IMR-90 (cell line): Measurements from ENCODE around the gene KCTD16. TPM values are rescaled to one million over a fixed set of nuclear protein-coding genes. Genes with fewer than 3 reads are reported as not detected.

Experiments
- ATAC-seq: fragments of 200-7000 bp; cut with Tn5 transposase; 2 replicates; pipeline ENCODE4 v1.9.1; 2020; ENCODE audit warnings: low read depth, mild to moderate bottlenecking, moderate library complexity
- BruUV-seq: library from RNA; stranded (reverse); fragments of 400-500 nt; replicated peaks from 2 replicates; lab custom pipeline; 2021; lab: Mats Ljungman, UMichigan
- CTCF ChIA-PET: fragments of 300-600 bp; formaldehyde crosslinking; extraction: SDS; loops from one replicate; lab custom pipeline; 2021; ENCODE audit warnings: antibody characterized with exemption; lab: Yijun Ruan, JAX
- POLR2A ChIA-PET: fragments of 300-600 bp; sonication (Branson Sonifier 250); formaldehyde crosslinking; loops from one replicate; lab custom pipeline; 2022; ENCODE audit warnings: antibody characterized with exemption; ENCODE audit not compliant: unreplicated experiment; lab: Charles Lee
- DNase-seq: peaks from one replicate; pipeline ENCODE4 v3.0.0; 2013
- H2AFZ ChIP-seq: replicated peaks from 2 replicates; pipeline ENCODE3; 2013; ENCODE audit warnings: low read length, mild to moderate bottlenecking; ENCODE audit not compliant: poor library complexity
- H2AK5ac ChIP-seq: 2 replicates; pipeline ENCODE4 v1.6.1; 2013; ENCODE audit warnings: low read depth, low read length, inconsistent platforms
- H2AK9ac ChIP-seq: replicated peaks from 2 replicates; pipeline ENCODE3; 2013; ENCODE audit warnings: mild to moderate bottlenecking, low read depth, low read length, moderate library complexity; ENCODE audit not compliant: poor library complexity
- H2BK120ac ChIP-seq: 2 replicates; pipeline ENCODE4 v1.6.1; 2013; ENCODE audit warnings: low read depth, low read length, inconsistent platforms
- H2BK15ac ChIP-seq: 3 replicates; pipeline ENCODE4 v1.6.1; 2013; ENCODE audit warnings: low read depth, low read length, inconsistent platforms
- H2BK20ac ChIP-seq: 2 replicates; pipeline ENCODE4 v1.6.1; 2013; ENCODE audit warnings: low read depth, mild to moderate bottlenecking, inconsistent platforms, low read length, moderate library complexity
- H2BK5ac ChIP-seq: 2 replicates; pipeline ENCODE4 v1.6.1; 2013; ENCODE audit warnings: mild to moderate bottlenecking, low read depth, low read length, inconsistent platforms; ENCODE audit not compliant: poor library complexity, severe bottlenecking
- H3K14ac ChIP-seq: replicated peaks from 2 replicates; pipeline ENCODE4 v1.6.1; 2013; ENCODE audit warnings: low read depth, low read length, inconsistent platforms
- H3K18ac ChIP-seq: 2 replicates; pipeline ENCODE4 v1.6.1; 2013; ENCODE audit warnings: low read depth, low read length, control low read depth
- H3K23ac ChIP-seq: 2 replicates; pipeline ENCODE4 v1.6.1; 2013; ENCODE audit warnings: low read depth, low read length, inconsistent platforms
- H3K27ac ChIP-seq: 2 replicates; pipeline ENCODE4 v1.5.1; 2013; ENCODE audit warnings: mild to moderate bottlenecking, control low read depth, low read length; ENCODE audit not compliant: insufficient read depth
- H3K27me3 ChIP-seq: 2 replicates; pipeline ENCODE4 v1.6.1; 2013; ENCODE audit warnings: low read length; ENCODE audit not compliant: control insufficient read depth, insufficient read depth
- H3K36me3 ChIP-seq: 2 replicates; pipeline ENCODE4 v1.6.1; 2013; ENCODE audit warnings: low read length, mixed read lengths; ENCODE audit not compliant: control insufficient read depth, insufficient read depth
- H3K4ac ChIP-seq: 2 replicates; pipeline ENCODE4 v1.6.1; 2013; ENCODE audit warnings: low read depth, low read length, inconsistent platforms
- H3K4me1 ChIP-seq: 2 replicates; pipeline ENCODE4 v1.6.1; 2013; ENCODE audit warnings: low read length, mixed read lengths; ENCODE audit not compliant: control insufficient read depth, insufficient read depth
- H3K4me2 ChIP-seq: 2 replicates; pipeline ENCODE4 v1.6.1; 2013; ENCODE audit warnings: low read depth, mild to moderate bottlenecking, control low read depth, low read length, moderate library complexity
- H3K4me3 ChIP-seq: 2 replicates; pipeline ENCODE4 v1.5.1; 2013; ENCODE audit warnings: low read depth, mild to moderate bottlenecking, control low read depth, low read length, moderate library complexity; ENCODE audit not compliant: insufficient read depth
- H3K56ac ChIP-seq: 2 replicates; pipeline ENCODE4 v1.6.1; 2013; ENCODE audit warnings: low read length, inconsistent platforms; ENCODE audit not compliant: insufficient read depth; ENCODE audit errors: extremely low read depth
- H3K79me1 ChIP-seq, 2 experiments: 2 replicates each; pipeline ENCODE4 v1.6.1; 2013; ENCODE audit warnings: low read length in 2 of 2, inconsistent platforms in 1 of 2, low read depth in 1 of 2
- H3K9ac ChIP-seq: 2 replicates; pipeline ENCODE4 v1.6.1; 2013; ENCODE audit warnings: low read depth, low read length, control low read depth
- H3K9me1 ChIP-seq: 2 replicates; pipeline ENCODE4 v1.6.1; 2013; ENCODE audit warnings: low read length, inconsistent platforms; ENCODE audit not compliant: insufficient read depth
- H3K9me3 ChIP-seq: 2 replicates; pipeline ENCODE4 v1.6.1; 2013; ENCODE audit warnings: low read length; ENCODE audit not compliant: control insufficient read depth, insufficient read depth
- H4K20me1 ChIP-seq: 2 replicates; pipeline ENCODE4 v1.6.1; 2013; ENCODE audit warnings: low read length, inconsistent platforms; ENCODE audit not compliant: insufficient read depth
- H4K5ac ChIP-seq: 2 replicates; pipeline ENCODE4 v1.6.1; 2013; ENCODE audit warnings: mild to moderate bottlenecking, low read depth, low read length, control low read depth
- H4K8ac ChIP-seq, 2 experiments: 2 replicates each; pipeline ENCODE4 v1.6.1; 2013; ENCODE audit warnings: low read depth in 2 of 2, low read length in 2 of 2, control low read depth in 1 of 2, inconsistent platforms in 1 of 2
- H4K91ac ChIP-seq: 2 replicates; pipeline ENCODE4 v1.6.1; 2013; ENCODE audit warnings: low read depth, low read length, inconsistent platforms; ENCODE audit not compliant: insufficient read depth
- FOS ChIP-seq: fragments of 150-350 bp; IDR thresholded peaks from 2 replicates; pipeline ENCODE4 v1.6.1; 2016; ENCODE audit warnings: low read depth, low read length
- MAZ ChIP-seq: IDR thresholded peaks from 2 replicates; pipeline ENCODE4 v1.6.1; 2012; ENCODE audit warnings: low read depth, mild to moderate bottlenecking, low read length, improper control_type of control experiment, moderate library complexity, borderline replicate concordance
- MXI1 ChIP-seq: IDR thresholded peaks from 2 replicates; pipeline ENCODE4 v1.6.1; 2012; ENCODE audit warnings: low read depth, mild to moderate bottlenecking, low read length, moderate library complexity, borderline replicate concordance
- NFE2L2 ChIP-seq: fragments of 150-350 bp; IDR thresholded peaks from 2 replicates; pipeline ENCODE4 v1.6.1; 2016; ENCODE audit warnings: low read depth, mild to moderate bottlenecking, low read length
- RCOR1 ChIP-seq: IDR thresholded peaks from 2 replicates; pipeline ENCODE4 v1.6.1; 2012; ENCODE audit warnings: mild to moderate bottlenecking, low read length, improper control_type of control experiment; ENCODE audit not compliant: insufficient replicate concordance
- RFX5 ChIP-seq: IDR thresholded peaks from 2 replicates; pipeline ENCODE4 v1.8.0; 2012; ENCODE audit warnings: low read depth, mild to moderate bottlenecking, low read length, moderate library complexity
- SMC3 ChIP-seq: fragments of 150-350 bp; IDR thresholded peaks from 2 replicates; pipeline ENCODE4 v1.6.1; 2016; ENCODE audit warnings: low read depth, mild to moderate bottlenecking, antibody characterized with exemption, low read length, moderate library complexity
- WGBS, 2 experiments: methylation state at CpG; one replicate each; pipeline versions ENCODE4 v1.1.5 to v1.1.7; 2013; ENCODE audit warnings: missing lambda C conversion rate in 2 of 2; ENCODE audit not compliant: insufficient read length in 1 of 2; ENCODE audit errors: extremely low coverage in 2 of 2; 5-methylcytosine and 5-hydroxymethylcytosine counted together
- dilution Hi-C: fragments of 300-500 bp; cut with HindIII; formaldehyde crosslinking; loops from one replicate; pipeline ENCODE4 v1.14.3; 2018; ENCODE audit warnings: low sequenced_read_pairs; ENCODE audit not compliant: unreplicated experiment
- in situ Hi-C: fragments of 300-500 bp; cut with MboI; formaldehyde crosslinking; loops from 3 replicates; pipeline ENCODE4 v1.14.3; 2019; ENCODE audit warnings: low sequenced_read_pairs, inconsistent platforms, mixed read lengths
- intact Hi-C: fragments of 100-400 bp; cut with micrococcal nuclease; formaldehyde crosslinking; loops from 2 replicates; pipeline ENCODE4 v1.10.0; 2022
- polyA plus RNA-seq, 3 experiments: library from polyadenylated mRNA; depleted of rRNA; stranded (reverse); fragments of >200 nt; gene quantifications; 2 replicates each; pipeline ENCODE4 v1.2.3, GENCODE V29; 2012; ENCODE audit warnings: low replicate concordance in 1 of 3
- total RNA-seq: library from RNA; depleted of rRNA; stranded (reverse); fragments of >200 nt; gene quantifications from 2 replicates; pipeline ENCODE4 v1.2.3, GENCODE V29; 2012

Gene KCTD16
- total and polyA plus RNA-seq, 2 of the 4 experiments (the other 2 are of a cell fraction) = 0.43 to 1.1 TPM

DNA sequence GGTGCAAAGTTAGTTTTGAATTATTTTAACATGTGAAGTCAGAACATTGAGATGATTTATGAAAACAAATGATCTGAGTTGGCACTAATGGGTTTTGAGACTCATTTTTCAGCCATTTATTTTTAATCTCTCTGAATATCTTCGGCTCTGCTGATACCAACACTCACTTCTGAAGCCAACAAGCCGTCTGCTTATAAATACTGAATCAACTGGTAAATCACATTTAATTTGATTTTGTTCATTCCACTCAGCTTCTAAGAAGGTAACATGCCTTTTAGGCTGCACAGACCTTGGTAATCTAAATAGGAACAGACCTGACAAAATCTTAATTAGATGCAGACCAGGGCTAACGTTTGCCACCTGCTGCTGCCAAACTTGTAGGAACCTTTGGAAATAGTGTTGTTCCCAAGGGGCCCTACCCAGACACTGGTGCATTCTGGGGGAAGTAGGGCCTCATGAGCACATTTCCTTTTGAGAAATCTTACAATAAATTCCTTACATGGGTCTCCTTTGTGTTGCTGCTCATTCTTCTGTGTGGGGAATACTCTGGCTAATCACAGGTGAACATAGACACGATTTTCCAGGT lies 182.2 kb downstream of the KCTD16 start:
- H3K79me1 ChIP-seq = no peaks in the 10 kb centered on the region
- dilution Hi-C loops (no loop called here), in situ Hi-C loops (no loop called here), intact Hi-C loops (no loop called here)
- H3K14ac ChIP-seq = no peak overlapping the region
- H4K91ac ChIP-seq = no peak overlapping the region
- H2AK5ac ChIP-seq = no peak overlapping the region
- H3K9me3 ChIP-seq = no peaks in the 10 kb centered on the region
- no peak overlapping the region for H2BK20ac ChIP-seq
- no peak overlapping the region for H2AK9ac ChIP-seq
- H3K4me2 ChIP-seq = no peak overlapping the region
- no peak overlapping the region for H2BK5ac ChIP-seq
- no peaks in the 10 kb centered on the region for H3K36me3 ChIP-seq
- H3K23ac ChIP-seq = no peak overlapping the region
- no peak for TF ChIP-seq MAZ
- TF ChIP-seq MXI1 = no peak
- TF ChIP-seq RFX5 = no peak
- TF ChIP-seq RCOR1 = no peak
- no peak for TF ChIP-seq FOS
- TF ChIP-seq NFE2L2 = no peak
- TF ChIP-seq SMC3 = no peak
- no peak overlapping the region for H2BK120ac ChIP-seq
- no peak overlapping the region for H3K56ac ChIP-seq
- H3K9ac ChIP-seq = no peak overlapping the region
- no TSS peak for BruUV-seq
- ATAC-seq = no peak
- H3K27me3 ChIP-seq = no peaks in the 10 kb centered on the region; the same call in 1 of the 2 replicates
- 7% methylated on average over 3 of the region's 4 CpGs; no CpG with 5 or more reads in 1 of the 2 experiments for WGBS, 2 experiments
- CTCF ChIA-PET = no interaction called here
- H4K8ac ChIP-seq = no peak overlapping the region
- H3K9me1 ChIP-seq = no peaks in the 10 kb centered on the region
- no peaks in the 10 kb centered on the region for H3K4me1 ChIP-seq
- H2AFZ ChIP-seq = no peak overlapping the region
- H4K5ac ChIP-seq = no peak overlapping the region
- no peak overlapping the region for H3K18ac ChIP-seq
- DNase-seq = no peak
- H4K20me1 ChIP-seq = no peaks in the 10 kb centered on the region
- no peak overlapping the region for H3K4ac ChIP-seq
- no peak overlapping the region for H3K27ac ChIP-seq
- POLR2A ChIA-PET = no interaction called here
- no peak overlapping the region for H2BK15ac ChIP-seq
- H3K4me3 ChIP-seq = no peak overlapping the region
